Tibial nerve (tissue), 4 donors: ENCODE results near the gene SHROOM1.

Experiments
- EP300 ChIP-seq, 2 donors: sonication (generic); formaldehyde crosslinking; IDR thresholded peaks; one replicate each; pipeline ENCODE4 v1.6.1; 2017; ENCODE audit warnings: antibody characterized with exemption in 2 of 2, mild to moderate bottlenecking in 1 of 2
- POLR2A ChIP-seq, 2 donors: fragments of 450-650 bp; IDR thresholded peaks; one replicate each; pipeline ENCODE4 v1.6.1; 2017; ENCODE audit warnings: antibody characterized with exemption in 2 of 2, mild to moderate bottlenecking in 2 of 2, moderate library complexity in 2 of 2
- TF ChIP-seq, protein P1 (sequence below), 5 experiments: fragments of 200-600 bp in 3 of 5; fragments of 450-650 bp in 2 of 5; sonication (generic) in 3 of 5; IDR thresholded peaks; one replicate each; pipeline ENCODE4 v1.5.1; 2016 to 2019; ENCODE audit warnings: antibody characterized with exemption in 5 of 5, mild to moderate bottlenecking in 3 of 5, moderate library complexity in 2 of 5

DNA sequence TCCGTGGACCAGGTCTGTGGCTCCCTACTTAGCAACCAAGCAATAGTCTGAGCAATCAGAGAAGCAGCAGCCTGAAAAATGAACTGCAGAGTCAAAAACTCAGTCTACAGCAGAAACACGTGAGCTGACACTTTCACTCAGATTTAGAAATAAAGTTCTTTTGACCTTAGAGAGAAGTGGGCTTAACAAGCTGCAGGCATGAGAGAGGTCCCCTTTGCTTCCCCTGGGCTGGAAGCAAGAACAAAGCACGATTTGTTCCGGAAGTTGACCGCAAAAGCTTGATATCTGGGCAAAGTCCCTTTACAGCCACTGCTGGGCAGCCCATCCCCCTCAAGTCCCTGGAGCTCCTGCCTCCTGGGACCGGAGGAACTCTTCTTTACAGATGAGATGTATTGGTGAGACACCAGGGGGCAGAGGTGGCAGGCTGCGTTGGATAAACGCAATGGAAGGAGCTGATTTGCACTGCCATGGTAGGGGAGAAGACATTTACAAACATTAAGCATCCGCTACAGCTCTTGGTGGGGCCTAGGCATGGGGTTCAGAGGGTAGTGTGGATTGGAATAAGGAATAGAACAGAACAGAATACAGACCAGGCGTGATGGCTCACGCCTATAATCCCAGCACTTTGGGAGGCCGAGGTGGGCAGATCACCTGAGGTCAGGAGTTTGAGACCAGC is 23.1 kb downstream of the SHROOM1 start:
- TF ChIP-seq, protein P1, sequence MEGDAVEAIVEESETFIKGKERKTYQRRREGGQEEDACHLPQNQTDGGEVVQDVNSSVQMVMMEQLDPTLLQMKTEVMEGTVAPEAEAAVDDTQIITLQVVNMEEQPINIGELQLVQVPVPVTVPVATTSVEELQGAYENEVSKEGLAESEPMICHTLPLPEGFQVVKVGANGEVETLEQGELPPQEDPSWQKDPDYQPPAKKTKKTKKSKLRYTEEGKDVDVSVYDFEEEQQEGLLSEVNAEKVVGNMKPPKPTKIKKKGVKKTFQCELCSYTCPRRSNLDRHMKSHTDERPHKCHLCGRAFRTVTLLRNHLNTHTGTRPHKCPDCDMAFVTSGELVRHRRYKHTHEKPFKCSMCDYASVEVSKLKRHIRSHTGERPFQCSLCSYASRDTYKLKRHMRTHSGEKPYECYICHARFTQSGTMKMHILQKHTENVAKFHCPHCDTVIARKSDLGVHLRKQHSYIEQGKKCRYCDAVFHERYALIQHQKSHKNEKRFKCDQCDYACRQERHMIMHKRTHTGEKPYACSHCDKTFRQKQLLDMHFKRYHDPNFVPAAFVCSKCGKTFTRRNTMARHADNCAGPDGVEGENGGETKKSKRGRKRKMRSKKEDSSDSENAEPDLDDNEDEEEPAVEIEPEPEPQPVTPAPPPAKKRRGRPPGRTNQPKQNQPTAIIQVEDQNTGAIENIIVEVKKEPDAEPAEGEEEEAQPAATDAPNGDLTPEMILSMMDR (IDR thresholded peaks at IDR 0.05), result no peak
- TF ChIP-seq POLR2A (IDR thresholded peaks at IDR 0.05) (no peak), EP300 (IDR thresholded peaks at IDR 0.05) (no peak)
